ENCODE measurements around the gene RGS19.
"Not testable (repeated sequence)": the region's sequence is repeated elsewhere in the genome, so short reads cannot be mapped to it uniquely, and the experiment has no call there.

The RGS19 gene, protein sequence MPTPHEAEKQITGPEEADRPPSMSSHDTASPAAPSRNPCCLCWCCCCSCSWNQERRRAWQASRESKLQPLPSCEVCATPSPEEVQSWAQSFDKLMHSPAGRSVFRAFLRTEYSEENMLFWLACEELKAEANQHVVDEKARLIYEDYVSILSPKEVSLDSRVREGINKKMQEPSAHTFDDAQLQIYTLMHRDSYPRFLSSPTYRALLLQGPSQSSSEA

DNA sequence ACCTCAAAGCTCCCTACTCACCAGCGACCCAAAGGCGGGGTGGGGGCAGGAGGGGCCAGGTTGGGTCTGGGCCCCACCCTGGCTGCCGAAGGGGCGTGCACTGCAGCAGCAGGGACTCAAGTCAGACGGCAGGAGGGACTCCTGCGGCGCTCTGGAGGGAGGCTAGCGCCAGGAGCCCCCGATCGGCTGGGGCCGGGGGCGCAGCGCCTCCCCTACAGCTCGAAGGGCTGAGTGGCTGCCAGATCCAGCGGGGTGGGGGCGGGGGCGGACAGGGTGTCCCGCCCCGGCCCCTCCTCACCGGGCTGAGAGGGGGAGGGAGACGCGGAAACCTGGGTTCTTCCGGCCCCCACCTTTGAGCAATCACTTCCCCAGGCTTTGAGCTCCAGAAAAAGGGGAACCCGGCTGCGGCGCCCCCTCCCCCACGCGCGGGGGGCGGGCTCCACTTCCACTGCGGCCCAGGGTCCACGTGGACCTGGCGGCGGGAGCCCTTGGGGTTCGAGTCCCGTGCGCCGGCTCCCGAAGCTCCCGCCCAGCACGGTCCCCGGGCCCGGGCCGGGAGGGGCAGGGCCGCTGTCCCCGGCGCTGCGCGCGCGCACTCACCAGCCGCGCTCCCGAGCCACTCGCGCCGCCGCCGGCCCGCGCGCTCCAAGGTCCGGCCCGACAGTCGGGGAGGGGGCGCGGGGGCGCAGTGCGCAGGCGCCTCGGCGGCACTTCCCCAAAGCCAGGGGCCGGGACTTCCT is at the start of gene RGS19:
Gene RGS19, minus strand, starts transcription at position 246 of the 740 bp plus-strand sequence. CDS start 2,632 bp downstream, outside the sequence.
- peak; percentile 86 for DNase-seq (ENCODE audit: low spot score)

DNA sequence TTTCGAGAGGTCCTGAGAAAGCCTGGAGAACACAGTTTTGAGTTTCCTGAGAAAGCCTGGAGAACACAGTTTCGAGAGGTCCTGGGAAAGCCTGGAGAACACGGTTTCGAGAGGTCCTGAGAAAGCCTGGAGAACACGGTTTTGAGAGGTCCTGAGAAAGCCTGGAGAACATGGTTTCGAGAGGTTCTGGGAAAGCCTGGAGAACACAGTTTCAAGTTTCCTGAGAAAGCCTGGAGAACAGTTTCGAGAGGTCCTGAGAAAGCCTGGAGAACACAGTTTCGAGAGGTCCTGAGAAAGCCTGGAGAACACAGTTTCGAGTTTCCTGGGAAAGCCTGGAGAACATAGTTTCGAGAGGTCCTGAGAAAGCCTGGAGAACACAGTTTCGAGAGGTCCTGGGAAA is 44.2 kb upstream of the RGS19 start:
- not testable (repeated sequence) for DNase-seq (ENCODE audit: low spot score)

DNA sequence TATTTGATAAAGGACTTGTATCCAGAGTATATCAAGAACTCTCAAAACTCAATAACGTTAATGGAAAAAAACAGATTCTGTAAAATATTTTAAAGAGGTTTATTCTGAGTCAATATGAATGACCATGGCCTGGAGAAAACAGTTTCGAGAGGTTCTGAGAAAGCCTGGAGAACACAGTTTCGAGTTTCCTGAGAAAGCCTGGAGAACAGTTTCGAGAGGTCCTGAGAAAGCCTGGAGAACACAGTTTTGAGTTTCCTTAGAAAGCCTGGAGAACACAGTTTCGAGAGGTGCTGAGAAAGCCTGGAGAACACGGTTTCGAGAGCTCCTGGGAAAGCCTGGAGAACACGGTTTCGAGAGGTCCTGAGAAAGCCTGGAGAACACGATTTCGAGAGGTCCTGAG is 43.6 kb upstream of the RGS19 start:
- DNase-seq (ENCODE audit: low spot score), result not testable (repeated sequence)

DNA sequence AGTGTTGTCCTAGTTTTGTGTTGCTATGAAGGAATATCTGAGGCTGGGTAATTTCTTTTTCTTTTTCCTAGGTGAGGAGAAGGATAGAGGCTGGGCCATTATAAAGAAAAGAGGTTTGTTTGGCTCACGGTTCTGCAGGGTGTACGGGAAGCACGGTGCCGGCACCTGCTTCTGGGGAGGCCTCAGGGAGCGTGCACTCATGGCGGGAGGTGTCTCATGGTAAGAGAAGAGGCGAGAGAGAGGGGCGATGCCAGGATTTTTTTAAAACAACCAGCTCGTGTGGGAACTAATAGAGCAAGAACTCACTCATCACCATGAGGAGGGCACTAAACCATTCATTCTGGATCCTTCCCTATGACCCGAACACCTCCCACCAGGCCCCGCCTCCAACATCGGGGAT is 42.3 kb upstream of the RGS19 start:
- no peak for DNase-seq (ENCODE audit: low spot score)

DNA sequence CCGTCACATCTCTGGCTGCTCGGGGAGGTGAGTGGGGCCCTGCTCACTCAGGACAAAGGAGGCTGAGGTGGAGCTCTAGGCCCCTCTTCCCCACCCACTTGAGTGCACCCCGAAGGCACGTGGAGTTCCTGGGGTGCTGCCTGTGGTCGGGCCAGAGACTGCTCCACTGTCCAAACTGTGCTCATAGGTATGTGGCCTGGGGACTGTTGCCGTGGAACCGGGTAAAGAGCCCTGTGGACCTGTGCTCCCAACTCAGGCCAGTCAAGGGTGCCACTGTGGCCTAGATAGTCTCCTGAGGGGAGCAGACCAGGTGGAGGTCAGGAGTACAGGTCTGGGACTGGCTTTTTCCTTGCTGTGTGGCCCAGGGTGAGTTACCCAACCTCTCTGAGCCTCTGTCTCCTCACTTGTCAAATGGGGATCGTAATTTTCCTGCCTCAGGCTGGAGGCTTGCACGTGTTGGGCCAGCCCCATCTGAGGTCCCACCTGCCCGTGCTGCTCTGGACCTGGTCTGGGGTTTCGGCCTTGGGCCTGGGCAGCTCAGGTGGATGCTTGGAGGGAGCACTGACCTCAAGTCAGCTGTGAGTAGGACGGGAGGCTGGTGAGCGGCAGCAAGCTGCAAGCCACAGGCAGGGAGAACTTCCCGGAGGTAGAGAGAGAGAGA is 40.5 kb upstream of the RGS19 start:
- DNase-seq (ENCODE audit: low spot score), result no peak

DNA sequence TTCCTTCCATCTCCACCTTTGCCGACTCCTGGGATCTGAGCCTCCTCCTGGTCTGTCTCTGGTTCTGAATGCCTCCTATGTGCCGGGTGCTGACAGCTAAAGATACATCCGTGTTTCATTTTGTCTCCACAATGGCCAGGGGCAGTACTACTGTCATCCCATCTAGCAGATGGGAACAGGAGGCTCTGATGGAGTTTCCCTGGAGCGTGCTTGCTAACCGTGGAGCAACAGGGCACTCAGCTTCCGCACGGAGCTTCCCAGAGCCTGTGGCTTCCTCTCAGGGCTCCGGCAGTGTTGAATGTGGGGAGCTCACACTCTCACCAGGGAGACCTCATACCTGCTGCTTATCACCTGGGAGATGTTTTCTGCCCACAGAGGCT is 40.0 kb upstream of the RGS19 start:
- no peak for DNase-seq (ENCODE audit: low spot score)

DNA sequence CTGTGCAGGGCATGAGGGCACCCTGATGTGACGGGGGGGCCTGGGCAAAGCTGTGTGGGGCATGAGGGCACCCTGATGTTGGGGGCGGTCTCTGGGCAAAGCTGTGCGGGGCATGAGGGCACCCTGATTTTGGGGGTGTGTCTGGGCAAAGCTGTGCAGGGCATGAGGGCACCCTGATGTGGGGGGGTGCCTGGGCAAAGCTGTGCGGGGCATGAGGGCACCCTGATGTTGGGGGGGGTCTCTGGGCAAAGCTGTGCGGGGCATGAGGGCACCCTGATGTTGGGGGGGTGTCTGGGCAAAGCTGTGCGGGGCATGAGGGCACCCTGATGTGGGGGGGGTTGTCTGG is 38.1 kb upstream of the RGS19 start:
- not testable (repeated sequence) for DNase-seq (ENCODE audit: low spot score)

DNA sequence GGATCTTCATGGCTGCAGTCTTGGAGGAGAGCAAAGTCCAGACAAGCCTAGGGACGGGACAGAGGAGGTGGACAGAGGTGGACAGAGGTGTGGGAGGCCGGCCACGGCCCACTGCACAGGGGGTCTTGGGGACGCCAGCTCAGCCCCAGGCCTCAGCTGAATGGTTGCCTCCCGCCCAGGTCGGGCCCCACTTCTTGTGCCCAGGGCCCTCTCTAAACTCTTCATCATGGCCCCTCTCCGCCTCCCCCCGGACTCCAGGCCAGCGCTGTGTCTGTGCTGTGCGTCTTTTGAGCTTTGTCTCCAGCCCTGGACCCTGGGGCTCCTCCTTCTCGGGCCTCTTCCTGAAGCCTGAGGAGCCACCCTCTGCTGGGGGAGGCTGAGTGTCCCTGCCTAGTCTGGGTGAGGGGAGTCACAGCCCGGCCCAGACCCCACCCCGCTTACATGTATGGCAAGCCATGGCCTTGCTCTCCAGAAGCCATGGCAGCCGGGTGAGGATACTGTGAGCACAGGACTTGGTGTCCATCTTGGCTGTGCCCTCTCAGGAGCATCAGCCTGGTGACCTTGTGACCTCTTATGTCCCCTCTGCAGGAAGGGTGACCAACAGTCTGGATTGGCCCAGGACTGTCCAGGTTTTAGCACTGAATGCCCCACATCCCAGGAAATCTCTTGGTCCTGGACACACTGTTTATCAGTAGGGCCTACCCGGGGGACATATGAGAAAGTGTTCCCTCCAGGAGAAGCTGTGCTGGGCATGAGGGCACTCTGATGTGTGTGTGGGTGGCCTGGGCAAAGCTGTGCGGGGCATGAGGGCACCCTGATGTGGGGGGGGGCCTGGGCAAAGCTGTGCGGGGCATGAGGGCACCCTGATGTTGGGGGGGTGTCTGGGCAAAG is 37.5 kb upstream of the RGS19 start:
- no peak for DNase-seq (ENCODE audit: low spot score)

DNA sequence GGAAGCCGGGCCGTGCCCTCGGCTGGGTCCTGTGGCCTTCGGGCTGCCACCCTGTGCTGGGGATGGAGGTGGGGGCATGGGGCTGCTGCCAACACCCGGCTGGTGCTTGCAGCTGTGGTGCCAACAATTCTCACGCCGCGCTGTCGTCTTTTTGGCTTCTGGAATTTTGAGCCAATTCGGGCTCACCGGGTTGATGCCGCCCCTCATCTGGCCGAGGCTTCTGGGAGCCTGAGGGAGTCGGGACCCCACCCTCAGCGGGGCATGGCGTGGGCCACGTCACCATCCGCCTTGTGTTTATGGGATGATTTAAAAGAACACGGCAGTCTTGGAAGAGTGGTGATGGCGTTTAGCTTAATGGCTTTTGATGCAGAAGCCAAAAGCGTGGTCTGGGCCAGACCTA is 36.7 kb upstream of the RGS19 start:
- no peak for DNase-seq (ENCODE audit: low spot score)

DNA sequence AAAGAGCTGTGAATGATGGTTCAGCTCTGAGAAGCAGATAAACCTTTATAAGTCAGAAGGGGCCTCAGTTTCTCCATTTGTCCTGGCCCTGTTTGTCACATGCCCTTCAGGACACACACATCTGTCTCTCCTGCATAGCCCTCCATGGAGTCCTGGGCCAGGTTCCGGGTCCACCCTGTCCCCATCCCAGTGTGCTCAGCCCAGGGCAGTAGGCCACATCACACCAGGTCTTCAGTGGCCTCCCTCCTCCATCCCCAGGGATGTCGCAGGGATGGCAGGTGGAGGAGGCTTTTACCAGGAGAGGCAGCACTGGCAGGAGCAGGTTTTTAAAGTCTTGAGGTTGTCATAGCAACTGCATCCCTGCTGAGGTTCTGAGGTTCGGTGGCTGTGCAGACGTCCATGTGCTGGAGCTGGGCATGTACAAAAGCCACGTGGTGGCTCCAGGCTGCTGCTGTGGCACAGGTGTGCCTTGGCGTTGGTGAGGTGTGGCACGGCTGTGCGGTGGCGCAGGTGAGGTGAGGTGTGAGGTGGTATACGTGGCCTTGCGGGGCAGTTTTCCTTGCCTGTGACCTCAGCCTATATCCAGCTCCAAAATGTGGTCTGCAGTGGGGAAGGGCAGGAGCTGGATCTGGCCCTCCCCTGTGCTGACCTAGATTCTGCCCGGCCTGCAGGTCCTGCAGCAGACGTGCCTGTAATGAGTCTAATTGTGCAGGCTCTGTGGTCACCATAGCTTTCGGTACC is 36.0 kb upstream of the RGS19 start:
- no peak for DNase-seq (ENCODE audit: low spot score)

DNA sequence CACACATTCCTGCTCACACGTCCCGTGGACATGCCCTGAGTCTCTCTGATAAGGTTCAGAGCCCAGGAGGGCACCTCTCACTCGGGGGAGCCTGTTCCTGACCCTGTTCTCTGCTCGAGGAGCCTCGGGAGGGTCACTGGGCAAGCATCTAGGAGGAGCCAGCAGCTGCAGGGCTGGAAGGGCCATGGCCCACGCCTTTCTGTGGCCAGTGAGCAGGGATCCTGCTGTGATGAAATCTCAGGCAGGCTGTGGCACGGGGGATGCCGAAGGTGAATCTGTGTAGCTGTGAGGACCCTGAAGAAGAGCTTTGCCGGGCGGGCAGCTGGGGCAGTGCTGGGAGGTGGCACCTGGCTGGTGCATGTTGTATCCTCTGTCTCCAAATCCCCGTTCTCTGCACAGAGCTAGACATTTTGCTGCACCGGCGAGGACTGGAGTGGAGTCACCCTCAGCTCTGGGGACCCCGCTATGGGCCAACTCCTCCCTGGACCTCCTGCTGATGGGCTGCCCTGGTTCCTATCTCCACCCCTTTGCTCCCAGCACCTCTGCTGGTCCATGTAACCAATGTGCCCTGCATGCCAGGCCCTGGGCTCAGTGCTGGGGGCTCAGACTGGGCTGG is 35.1 kb upstream of the RGS19 start:
- no peak for DNase-seq (ENCODE audit: low spot score)

DNA sequence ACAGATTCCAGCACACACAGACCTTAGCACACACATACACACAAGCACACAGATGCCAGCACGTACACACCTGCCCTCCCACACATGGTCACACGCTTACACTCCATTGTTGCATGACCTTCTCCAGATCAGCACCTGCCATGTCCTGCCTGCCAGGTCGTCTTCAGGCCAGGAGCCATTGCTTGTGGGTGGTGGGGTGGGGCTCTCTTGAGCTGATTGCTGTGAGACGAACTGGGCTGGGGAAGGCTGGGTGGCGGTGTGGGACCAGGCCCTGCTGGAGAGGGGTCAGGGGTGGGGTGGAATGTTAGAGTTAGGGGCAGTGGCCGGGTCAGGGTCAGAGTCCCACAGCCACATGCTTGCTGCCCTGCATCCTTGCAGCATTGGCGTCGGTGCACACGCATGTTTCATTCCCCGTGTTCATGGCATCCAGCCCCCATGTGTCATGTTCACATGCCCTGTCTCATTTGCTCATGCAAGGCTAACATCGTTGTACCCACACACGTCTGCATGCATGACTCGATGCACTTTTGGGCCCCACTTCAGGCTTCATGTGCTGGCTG is 34.6 kb upstream of the RGS19 start:
- no peak for DNase-seq (ENCODE audit: low spot score)

DNA sequence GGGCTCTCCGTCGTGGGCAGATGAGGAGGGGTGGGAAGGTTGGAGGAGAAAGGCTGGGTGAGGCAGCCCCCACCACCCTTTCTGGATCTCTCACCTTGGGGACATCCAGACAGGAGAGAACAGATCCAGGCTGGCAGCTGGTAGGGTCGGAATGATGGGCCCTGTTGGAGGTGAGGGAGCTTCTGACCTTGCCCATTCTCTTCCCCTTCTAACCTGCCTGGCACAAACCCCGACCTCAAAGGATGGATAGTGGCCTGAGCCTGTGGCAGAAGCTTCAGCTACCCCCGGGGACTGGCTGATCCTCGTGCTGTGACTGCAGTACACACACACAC is 34.1 kb upstream of the RGS19 start:
- no peak for DNase-seq (ENCODE audit: low spot score)

DNA sequence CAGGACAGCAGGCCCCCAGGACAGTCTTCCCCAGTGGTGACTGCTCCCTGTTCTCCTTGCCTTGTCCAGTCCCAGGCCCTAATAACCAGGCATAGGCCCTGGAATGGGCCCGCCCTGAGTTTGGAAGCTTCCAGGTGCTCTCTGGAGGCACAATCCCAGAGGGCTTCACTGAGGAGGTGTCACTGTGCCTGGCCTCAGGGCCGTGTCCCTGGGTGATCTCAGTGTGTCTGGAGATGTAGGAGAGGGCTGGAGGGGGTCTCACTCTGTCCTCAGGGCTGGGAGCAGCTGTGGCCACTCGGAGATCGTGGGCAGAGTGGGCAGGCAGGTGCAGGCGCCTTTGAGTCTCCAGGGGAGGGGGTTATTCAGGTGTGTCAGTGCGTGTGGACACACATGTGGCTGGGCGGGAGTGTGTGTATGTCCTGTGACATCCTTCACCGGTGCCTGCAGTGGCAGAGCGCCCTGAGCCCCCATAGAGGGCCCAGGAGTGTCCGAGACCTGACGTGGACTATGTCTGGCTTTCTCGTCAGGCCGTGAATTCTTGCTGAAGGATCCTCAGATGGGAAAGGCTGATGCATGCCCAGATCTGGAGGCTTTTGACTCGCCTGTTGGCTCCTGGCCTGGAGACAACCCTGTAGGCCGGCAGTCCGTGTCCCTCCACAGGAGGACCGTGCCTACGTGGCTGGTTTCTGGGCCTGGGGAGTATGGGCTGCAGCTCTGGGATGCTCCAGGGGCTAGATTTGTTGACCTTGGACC is 33.5 kb upstream of the RGS19 start:
- DNase-seq (ENCODE audit: low spot score), result no peak

DNA sequence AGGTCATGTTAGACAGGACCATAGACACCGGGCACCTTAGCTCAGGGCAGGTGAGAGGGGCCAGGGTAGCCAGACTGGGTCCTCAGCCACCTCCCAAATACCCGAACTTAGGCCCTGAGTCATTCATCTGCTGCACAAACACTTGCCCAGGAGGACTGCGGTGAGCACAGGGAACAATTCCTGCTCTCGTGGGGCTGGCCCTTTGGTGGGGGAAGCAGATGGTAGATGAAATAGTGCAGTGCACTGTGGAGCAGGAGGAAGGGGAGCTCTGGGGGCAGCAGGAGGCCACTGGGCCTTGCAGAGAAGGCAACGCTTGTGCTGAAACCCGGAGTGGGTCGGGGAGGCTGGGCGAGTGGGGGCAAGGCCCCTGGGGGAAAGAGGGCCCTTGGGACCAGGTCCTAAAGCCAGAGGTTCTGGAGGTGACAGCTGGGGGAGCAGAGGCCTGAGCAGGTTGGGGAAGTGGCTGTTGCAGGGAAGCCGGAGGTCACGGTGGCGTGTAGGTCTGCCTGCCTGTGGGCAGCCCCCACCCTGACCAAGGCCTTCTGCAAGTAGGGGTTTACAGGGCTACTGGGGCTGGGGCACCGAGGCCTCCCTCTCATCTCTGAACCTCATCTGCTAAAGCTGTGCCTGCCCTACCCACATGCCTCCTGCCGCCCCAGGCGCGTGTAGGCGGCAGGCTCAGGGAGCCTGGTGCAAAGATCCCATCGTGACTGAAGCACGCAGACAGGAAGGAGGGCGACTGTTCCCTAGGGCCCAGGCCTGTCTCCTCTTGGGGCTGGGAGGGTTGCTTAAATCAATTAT is 32.7 kb upstream of the RGS19 start:
- no peak for DNase-seq (ENCODE audit: low spot score)

DNA sequence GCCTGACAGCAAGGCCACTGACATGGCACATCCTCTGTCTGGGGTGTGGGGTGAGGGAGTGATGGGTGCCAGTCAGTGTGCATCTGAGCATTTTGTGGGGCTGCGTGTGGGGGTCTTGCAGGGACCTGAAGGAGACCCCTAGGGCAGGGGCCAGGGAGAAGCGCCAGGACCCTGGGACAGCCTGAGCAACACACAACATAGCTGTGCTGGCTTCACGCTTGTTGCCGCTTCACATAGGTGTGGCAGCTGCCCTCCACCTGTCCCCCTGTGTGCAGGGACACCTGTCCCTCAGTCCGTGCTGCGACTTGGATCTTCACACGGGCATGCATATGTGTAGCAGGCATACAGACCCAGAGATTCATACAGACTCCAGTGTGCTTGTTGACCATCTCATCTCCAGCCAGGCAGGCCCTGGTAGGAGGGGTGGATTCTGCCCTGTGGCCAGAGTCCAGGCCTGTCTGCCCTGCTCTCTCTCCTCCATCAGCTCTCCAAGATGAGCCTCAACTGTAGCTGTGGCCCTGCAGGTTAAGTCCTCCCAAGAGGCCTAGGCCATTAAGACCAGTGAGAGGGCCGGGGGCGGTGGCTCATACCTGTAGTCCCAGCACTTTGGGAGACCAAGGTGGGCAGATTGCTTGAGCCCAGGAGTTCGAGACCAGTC is 31.2 kb upstream of the RGS19 start:
- no peak for DNase-seq (ENCODE audit: low spot score)

DNA sequence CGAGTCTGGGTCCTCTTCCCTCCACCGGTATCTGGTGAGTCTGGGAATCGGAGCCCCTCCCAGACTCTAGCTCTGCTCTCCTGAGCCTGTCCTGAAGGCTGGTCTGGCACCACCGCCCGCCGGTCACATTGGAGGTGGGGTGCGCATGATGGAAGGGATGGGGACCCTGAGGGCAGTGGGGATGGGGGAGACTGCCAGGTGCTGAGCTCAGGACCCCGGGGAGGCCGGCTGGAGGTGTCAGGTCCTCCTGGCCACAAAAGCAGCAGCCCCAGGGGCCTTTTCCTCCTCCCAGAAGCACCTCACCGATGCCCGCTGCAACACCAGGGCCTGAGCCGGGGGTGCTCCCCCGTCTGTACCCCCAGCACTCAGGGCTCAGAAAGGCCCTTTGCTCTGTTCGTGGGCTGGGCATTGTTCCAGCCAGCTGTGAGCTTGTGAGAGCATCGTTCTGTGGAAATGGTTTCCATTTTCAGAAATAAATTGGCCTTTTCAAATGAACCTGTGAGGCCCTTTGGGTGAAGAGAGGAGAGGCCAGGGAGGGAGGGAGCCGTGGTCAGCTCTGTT is 30.6 kb upstream of the RGS19 start:
- no peak for DNase-seq (ENCODE audit: low spot score)
